ENCODE data around the gene S100B. TPM values are rescaled to one million over a fixed set of nuclear protein-coding genes. Genes with fewer than 3 reads are reported as not detected.
"Not testable (repeated sequence)": the region's sequence is repeated elsewhere in the genome, so short reads cannot be mapped to it uniquely, and the experiment has no call there.

S100B gene
- total RNA-seq, 2 experiments from 2014 or later: 0.71 to 0.91 TPM

DNA sequence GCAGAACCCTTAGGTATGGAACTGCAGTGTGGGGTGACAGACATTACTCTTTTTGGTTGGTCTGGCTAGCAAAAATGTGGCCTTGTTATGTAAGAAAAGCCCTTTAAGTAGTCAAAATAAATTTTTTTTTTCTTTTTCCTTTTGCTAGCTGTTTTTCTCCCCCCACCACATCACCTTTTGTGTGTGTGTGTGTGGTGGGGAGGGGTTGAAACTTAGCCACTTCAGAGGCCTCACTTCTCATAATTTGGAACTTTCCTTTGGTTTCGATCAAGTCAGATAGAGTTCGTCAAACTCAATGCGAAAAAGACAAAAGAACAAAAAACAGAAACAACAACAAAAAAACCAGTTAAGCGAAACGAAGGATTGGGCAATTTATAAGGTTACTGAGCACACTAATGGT is 28.7 kb upstream of the S100B start:
- CTCF ChIA-PET: interaction anchor here (0.6 kb wide), 1 partner anchor 111 kb away, joined by 3 read pairs; no protein-coding TSS in a partner anchor
- POLR2A ChIA-PET: interaction anchor here (1.3 kb wide), 1 partner anchor 12 kb away, joined by 4 read pairs; no protein-coding TSS in a partner anchor

DNA sequence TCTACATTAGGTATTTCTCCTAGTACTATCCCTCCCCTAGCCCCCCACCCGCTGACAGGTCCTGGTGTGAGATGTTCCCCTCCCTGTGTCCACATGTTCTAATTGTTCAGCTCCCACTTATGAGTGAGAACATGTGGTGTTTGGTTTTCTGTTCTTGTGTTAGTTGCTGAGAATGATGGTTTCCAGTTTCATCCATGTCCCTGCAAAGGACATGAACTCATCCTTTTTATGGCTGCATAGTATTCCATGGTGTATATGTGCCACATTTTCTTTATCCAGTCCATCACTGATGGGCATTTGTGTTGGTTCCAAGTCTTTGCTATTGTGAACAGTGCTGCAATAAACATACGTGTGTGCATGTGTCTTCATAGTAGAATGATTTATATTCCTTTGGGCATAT is 26.0 kb upstream of the S100B start:
- CTCF ChIA-PET, POLR2A ChIA-PET: not testable (repeated sequence)

DNA sequence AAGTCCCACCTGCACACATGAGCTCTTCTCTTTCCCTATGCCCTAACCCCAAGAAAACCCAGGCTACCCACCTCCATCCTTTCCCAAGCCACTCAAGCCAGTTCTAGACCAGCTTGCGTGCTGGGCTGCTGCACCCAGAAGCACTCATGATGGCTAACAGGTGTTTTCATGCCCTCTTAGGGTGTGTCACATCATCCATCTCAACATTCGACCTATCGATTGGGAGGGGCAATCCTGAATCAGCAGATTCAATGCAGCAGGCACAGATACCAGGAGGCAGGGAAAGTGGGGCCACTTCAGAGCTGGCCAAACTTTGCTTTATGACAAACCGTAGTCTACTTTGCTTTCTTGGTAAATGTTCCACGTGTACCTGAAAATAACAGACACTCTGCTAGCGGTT is 24.0 kb upstream of the S100B start:
- ChIA-PET POLR2A (no interaction called here), CTCF (no interaction called here)

DNA sequence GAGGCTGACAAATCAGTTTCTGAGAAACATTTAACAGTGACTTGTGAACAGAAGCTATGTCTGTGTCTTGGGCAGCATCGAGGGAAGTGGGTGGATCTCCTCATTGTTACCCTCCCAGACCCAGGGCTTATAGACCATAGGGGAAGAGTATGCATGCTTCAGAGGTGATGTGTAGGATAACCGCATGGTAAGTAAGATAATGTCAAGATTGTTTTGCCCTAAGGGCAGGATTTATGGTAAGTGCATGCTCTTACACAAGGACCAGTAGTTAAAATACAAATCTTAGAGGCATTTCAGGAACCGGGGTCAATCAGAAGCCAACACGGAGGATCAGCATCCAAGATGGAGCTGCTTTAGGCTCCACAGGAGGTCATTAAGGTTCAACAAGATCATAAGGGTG is 22.8 kb upstream of the S100B start:
- ChIA-PET CTCF (no interaction called here), POLR2A (no interaction called here)

DNA sequence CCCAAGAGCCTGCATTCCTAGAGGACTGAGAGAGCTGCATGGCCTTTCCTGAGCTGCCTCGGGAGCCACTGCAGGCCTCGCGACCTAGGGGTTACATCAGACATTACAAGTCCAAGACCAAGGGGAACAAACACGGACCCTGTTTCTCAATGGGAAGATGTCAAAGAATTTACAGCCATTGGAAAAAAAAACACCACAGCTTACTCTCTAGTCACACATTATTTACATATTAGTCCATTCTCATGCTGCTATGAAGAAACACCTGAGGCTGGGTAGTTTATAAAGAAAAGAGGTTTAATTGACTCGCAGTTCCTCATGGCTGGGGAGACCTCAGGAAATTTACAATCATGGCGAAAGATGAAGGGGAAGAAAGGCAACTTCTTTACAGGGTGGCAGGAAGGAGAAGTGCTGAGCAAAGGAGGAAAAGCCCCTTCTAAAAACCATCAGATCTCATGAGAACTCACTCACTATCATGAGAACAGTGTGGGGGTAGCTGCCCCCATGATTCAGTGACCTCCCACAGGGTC is 22.2 kb upstream of the S100B start:
- CTCF ChIA-PET: no interaction called here
- POLR2A ChIA-PET: no interaction called here

DNA sequence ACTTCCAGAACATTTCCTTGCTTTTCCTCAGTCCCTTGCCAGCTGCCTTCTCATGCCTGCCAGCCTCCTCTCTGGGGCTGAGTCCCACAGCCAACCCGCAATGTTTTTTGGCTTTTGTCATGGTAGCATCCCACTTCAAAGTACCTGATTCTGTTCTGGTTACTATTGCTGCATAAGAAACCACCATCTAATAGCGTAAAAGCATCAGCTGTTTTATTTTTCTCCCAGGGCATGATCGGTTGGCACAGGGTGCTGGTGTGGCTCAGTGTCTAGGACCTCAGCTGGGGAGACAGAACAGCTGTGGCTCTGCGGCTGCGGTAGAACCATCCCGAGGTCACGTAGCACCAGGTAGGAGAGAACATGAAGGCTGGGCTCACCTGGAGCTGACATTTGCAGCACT is 21.7 kb upstream of the S100B start:
- POLR2A ChIA-PET: no interaction called here
- CTCF ChIA-PET: no interaction called here

DNA sequence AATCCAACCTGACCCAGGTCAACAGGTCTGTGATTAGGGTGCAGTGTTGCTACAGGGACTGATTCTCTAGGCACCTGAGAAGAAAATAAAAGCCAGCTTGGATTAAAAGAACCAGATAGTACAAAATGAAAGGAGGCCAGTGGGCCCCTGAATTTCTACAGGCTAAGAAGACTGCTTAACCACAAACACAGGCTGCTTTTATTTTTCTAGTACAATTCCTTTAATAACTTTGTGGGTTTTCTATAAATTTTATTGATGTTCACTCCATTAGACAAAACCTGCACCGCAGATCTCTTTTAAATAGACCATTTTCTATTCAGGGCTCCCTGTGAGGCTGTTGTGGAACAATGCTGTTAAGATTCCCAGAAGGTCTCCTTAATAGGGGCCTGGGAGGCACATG is 20.9 kb upstream of the S100B start:
- POLR2A ChIA-PET: no interaction called here
- CTCF ChIA-PET: no interaction called here

DNA sequence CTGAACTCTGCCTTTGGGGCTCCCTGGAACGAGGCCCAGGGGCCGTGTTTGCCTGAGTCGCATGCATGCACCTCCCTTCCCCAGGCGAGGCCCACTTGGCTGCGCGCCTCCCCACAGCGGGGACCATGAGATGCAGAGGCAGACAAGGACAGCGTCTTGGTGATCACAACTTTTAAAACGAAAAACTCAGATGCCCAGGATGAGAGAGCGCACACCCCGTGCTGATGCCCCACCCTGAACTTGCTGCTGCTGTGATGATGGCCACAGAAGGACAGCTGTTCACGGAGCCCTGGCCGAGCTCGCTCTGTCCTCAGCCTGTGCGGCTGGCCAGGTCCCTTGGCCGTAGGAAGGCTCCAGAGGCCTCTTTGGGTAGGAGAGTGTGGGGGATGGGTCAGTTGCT is 19.2 kb upstream of the S100B start:
- ChIA-PET CTCF (no interaction called here), POLR2A (interaction anchor here (0.9 kb wide), 1 partner anchor 11 kb away, joined by 7 read pairs; the partner anchor contains the start of gene PRMT2)

DNA sequence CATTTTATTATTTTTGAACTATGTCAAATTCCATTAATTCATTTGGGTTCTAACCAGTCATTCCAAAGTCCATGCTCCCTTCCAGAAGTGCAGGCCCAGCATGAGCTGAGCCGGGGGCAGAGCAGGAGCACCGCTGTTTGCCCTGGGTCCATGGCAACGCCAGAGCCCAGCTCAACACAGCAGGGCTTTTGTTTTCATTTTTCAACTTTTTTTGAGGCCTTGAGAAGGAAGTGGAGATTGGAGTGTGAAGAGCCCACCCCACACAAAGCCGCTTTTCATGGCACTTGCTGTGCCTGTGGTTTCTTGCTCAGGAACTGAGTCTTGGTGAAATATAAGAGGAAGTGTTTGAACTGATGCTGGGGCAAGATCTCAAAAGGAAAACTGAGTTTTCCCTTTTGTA is 17.3 kb upstream of the S100B start:
- POLR2A ChIA-PET: interaction anchor here (0.8 to 1.8 kb wide), 3 partner anchors 13 to 63 kb away, joined by 3 to 7 read pairs (median 4); partner anchors contain the start of gene PRMT2

DNA sequence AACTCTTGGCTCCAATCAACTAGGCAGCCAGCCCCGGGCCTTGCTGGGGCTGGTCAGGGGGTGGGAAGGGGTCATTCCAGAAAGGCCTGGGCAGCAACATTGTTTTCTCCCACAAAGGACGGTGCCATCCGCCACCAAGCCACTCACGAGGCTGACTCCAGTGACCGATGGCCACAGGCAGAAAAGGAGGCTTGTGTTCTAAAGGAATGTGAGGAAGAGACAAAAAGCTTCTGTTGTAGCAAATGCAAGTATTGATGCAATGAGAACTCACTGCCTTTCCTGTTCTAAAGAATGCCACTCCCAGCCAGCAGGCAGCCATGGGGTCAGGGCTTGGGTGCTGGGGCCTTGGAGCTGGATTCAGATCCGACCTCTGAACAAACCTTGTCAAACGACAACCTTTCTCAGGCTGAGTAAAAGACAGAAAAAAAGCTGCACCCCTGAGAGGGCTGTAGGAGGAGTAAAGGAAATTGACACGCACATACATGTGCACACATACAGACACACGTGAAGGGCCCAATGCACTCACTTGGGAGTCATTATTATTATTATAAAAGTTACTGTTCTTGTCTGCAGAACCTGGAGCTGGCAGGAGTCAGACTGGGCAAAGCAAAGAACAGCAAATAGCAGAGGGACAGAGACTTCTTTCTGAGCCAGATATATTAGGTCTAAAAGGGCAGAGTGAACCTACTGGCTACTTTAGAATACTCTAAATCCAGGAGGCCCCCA is 16.7 kb upstream of the S100B start:
- POLR2A ChIA-PET: interaction anchor here (0.8 to 1.8 kb wide), 4 partner anchors 12 to 63 kb away, joined by 3 to 7 read pairs (median 4); partner anchors contain the start of gene PRMT2
- CTCF ChIA-PET: interaction anchor here (1.2 kb wide), 1 partner anchor 21 kb away, joined by 3 read pairs; no protein-coding TSS in a partner anchor

More for the DNA sequence above, 17.3 kb upstream of the S100B start:
- CTCF ChIA-PET: interaction anchor here (1.2 kb wide), 1 partner anchor 22 kb away, joined by 3 read pairs; no protein-coding TSS in a partner anchor

DNA sequence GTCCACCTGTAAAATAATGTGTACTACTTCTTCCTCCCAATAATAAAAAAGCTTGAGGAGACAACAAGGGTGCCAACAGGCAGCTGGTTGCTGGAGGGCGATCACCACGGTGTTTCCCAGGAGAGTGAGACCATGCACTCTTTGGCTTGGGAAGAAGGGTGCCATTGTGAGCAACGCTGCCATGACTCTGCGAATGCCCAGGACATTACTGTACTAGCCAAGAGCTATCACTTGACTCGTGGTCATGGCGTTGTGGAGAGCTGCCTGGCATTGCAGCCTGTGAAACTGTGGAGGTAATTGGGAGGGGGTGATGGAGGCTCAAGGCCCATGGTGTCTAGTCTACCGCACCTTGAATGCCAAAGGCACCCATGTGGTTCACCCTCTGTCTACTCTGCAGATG is 16.0 kb upstream of the S100B start:
- CTCF ChIA-PET: no interaction called here

DNA sequence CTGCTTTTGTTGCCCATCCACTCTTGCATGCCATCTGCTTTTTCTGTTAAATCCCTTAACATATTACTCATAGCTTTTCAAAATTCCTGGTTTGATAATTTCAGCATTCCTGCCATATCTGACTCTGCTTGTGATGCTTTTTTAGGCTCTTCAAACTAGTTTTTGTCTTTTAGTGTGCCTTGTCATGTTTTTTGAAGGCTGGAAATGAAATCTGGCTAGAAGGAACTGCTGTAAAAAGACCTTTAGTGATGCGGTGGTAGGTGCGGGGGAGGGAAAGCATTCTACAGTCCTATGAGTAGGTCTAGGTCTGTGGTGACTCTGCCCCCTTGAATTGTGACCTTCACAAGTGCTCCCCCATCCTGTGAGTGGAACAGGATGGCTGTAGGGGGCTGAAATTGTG is 15.0 kb upstream of the S100B start:
- ChIA-PET POLR2A (no interaction called here), CTCF (no interaction called here)

More for the DNA sequence above, 16.0 kb upstream of the S100B start:
- POLR2A ChIA-PET: interaction anchor here (1.0 to 1.8 kb wide), 3 partner anchors 13 to 61 kb away, joined by 3 to 7 read pairs (median 4); partner anchors contain the start of gene PRMT2

DNA sequence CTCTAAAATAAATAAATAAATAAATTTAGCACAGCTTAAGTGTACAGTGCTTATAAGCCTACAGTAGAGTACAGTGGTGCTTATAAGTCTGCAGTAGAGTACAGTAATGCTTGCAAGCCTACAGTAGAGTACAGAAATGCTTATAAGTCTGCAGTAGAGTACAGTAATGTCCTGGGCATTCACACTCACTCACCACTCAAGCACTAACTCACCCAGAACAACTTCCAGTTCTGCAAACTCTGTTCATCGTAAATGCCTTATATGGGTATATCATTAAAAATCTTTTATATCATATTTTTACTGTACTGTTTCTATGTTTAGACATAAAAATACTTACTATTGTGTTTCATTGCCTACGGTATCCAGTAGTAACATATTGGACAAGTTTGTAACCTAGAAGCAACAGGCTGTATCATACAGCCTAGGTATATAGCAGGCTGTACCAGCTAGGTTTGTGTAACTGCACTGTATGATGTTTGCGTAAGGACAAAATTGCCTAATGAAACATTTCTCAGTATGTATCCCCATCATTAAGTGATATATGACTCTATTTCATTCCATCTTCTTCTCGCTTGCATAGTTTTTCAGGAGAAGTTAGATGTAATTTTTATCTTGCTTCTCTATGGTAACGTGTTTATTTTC is 14.0 kb upstream of the S100B start:
- CTCF ChIA-PET: no interaction called here
- POLR2A ChIA-PET: no interaction called here

DNA sequence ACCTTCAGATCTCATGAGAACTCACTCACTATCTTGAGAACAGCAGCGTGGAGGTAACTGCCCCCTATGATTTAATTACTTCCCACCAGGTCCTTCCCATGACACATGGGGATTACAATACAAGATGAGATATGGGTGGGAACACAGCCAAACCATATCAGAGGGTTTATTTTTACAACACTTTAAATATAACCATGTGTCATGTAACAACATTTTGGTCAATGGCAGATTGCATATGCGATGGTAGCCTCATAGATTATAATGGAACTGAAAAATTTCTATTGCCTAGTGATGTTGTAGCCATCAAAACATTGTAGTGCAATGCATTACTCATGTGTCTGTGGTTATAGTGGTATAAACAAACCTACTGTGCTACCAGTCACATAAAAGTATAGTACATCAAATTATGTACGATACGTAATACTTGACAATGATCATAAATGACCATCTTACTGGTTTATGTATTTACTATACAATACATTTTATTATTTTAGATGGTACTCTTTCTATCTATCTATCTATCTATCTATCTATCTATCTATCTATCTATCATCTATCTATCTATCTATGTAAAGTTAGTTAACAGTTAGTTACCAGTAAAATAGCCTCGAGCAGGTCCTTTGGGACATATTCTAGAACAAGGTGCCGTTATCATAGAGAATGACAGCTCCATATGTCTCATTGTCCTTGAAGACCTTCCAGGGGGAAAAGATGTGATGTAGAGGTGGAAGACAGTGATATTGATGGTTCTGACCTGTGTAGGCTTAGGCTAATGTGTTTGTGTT is 12.6 kb upstream of the S100B start:
- CTCF ChIA-PET: no interaction called here

DNA sequence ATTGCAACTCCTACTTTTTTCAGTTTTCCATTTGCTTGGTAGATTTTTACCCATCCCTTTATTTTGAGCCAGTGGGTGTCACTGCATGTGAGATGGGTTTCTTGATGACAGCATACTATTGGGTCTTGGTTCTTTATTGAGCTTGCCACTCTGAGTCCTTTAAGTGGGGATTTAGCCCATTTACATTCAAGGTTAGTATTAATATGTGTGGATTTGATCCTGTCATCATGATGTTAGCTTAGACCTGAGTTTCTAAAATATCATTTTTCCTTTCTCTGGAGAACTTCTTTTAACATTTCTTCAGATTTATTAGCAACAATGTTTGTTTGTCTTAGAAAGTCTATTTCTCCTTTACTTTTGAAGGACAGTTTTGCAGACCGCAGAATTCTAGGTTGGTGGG is 11.8 kb upstream of the S100B start:
- CTCF ChIA-PET: no interaction called here
- POLR2A ChIA-PET: no interaction called here

More for the DNA sequence above, 12.6 kb upstream of the S100B start:
- POLR2A ChIA-PET: no interaction called here

DNA sequence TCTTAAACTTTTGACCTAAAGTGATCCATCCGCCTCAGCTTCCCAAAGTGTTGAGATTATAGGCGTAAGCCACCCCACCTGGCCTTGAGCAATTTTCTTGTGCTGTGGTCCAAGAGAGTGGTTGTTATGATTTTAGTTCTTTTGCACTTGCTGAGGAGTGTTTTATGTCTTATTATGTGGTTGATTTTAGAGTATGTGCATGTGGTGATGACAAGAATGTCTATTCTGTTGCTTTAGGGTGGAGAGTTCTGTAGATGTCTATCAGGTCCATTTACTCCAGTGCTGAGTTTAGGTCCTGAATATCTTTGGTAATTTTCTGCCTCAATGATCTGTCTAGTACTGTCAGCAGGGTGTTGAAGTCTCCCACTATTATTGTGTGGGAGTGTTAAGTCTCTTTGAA is 11.2 kb upstream of the S100B start:
- ChIA-PET CTCF (no interaction called here), POLR2A (no interaction called here)

DNA sequence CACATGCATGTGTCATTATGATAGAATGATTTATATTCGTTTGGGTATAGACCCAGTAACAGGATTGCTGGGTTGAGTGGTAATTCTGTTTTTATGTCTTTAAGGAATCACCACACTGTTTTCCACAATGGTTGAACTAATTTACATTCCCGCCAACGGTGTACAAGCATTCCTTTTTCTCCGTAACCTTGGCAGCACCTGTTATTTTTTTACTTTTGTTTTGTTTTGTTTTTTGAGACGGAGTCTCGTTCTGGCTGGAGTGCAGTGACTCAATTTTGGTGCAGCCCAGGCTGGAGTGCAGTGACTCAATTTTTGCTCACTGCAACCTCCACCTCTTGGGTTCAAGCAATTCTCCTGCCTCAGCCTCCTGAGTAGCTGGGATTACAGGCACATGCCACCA is 8.5 kb upstream of the S100B start:
- CTCF ChIA-PET: no interaction called here

DNA sequence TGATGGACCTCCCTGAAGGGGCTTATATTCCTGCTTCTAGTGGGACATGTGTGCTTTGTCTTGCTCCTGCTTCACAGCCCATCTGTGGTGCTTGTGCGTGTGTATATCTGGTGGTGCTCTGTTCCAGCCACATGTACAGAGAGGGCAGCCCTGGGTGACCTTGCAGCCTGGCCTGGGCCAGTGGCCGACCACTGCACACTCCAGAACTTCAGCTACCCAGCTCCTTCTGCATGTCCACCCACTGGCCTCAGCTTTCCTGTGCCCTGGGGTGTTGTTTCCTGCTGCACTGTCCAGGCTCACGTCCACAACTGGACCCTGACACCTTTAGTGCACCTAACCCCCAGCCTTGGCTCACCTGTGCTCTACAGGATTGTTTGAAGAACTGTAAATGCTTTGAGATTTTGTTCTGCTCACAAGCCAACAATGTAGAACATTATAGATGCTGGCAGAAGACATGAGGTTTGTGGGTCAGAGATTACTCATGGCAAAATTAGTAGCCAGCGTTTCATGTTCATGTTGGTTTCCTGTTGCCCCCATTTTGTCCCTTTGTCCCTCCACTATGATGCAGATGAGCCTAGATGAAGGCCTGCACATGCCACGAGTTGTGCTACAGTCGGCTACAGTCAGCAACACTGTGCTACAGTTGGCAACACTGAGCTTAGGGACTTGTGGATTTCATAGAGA is 5.3 kb upstream of the S100B start:
- CTCF ChIA-PET: no interaction called here
- POLR2A ChIA-PET: no interaction called here

More for the DNA sequence above, 8.5 kb upstream of the S100B start:
- POLR2A ChIA-PET: no interaction called here

DNA sequence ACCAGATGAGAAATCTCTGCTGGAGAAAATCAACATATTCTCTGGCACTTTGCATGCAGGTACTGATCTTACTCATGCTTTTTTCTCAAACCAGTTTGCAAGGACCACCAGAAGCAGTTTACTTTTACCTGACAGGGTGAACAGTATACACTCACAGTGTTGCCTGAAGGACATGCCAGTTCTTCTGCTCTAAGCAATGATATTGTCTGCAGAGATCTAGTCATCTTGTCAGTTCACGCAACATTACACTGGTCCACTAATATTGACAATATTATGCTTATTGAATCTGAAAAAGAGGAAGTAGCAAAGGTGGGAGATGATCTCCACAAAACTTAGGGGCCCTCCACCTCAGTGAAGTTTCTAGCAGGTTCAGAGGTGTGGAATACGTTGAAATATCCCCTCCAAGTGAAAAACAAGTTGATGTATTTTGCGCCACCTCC is 3.8 kb upstream of the S100B start:
- CTCF ChIA-PET: interaction anchor here (1.4 kb wide), 1 partner anchor 57 kb away, joined by 3 read pairs; no protein-coding TSS in a partner anchor
- POLR2A ChIA-PET: no interaction called here

Data from activated CD8-positive, alpha-beta memory T cell treated with anti-CD3 and anti-CD28 coated beads for 36 hours (primary cell).